PC-9 (cell line): ENCODE measurements around the gene PMM2. TPM values are rescaled to one million over a fixed set of nuclear protein-coding genes. Genes with fewer than 3 reads are reported as not detected.
"Not testable (repeated sequence)": the region's sequence is repeated elsewhere in the genome, so short reads cannot be mapped to it uniquely, and the experiment has no call there.

Experiments used
- BruUV-seq: library from RNA; stranded (reverse); fragments of 400-500 nt; replicated peaks from 2 replicates; lab custom pipeline; 2021; lab: Mats Ljungman, UMichigan
- CTCF ChIA-PET: fragments of 300-600 bp; sonication (Branson Sonifier 250); formaldehyde crosslinking; loops from one replicate; lab custom pipeline; 2022; ENCODE audit warnings: antibody characterized with exemption; lab: Charles Lee
- POLR2A ChIA-PET: fragments of 300-600 bp; sonication (Branson Sonifier 250); formaldehyde crosslinking; loops from one replicate; lab custom pipeline; 2022; ENCODE audit warnings: antibody characterized with exemption; ENCODE audit not compliant: unreplicated experiment; lab: Charles Lee
- DNase-seq, 2 experiments: peaks; one replicate each; pipeline versions ENCODE4 v3.0.0 to v3.0.0-alpha.2; 2015 to 2022; ENCODE audit warnings: mixed read lengths in 1 of 2
- H2AFZ ChIP-seq: fragments of 200-600 bp; sonication (generic); 2 replicates; pipeline ENCODE4 v1.8.1; 2017; ENCODE audit warnings: antibody characterized with exemption
- H3F3A ChIP-seq: fragments of 200-600 bp; sonication (generic); 2 replicates; pipeline ENCODE4 v1.8.1; 2017; ENCODE audit warnings: antibody characterized with exemption, mild to moderate bottlenecking, low read depth; ENCODE audit not compliant: insufficient read depth
- H3K27ac ChIP-seq: fragments of 200-600 bp; sonication (generic); 2 replicates; pipeline ENCODE4 v1.6.1; 2016; ENCODE audit warnings: mixed run types
- H3K27me3 ChIP-seq: fragments of 200-600 bp; sonication (generic); 2 replicates; pipeline ENCODE4 v1.6.1; 2016; ENCODE audit warnings: low read depth, mixed run types; ENCODE audit not compliant: insufficient read depth
- H3K36me3 ChIP-seq: fragments of 200-600 bp; sonication (generic); 2 replicates; pipeline ENCODE4 v1.6.1; 2016; ENCODE audit warnings: low read depth, mixed run types
- H3K4me1 ChIP-seq: fragments of 200-600 bp; sonication (generic); replicated peaks from 2 replicates; pipeline ENCODE4 v1.6.1; 2016; ENCODE audit warnings: mixed run types; ENCODE audit not compliant: insufficient read depth
- H3K4me2 ChIP-seq: fragments of 200-600 bp; sonication (generic); 2 replicates; pipeline ENCODE4 v1.6.1; 2017; ENCODE audit warnings: mixed run types
- H3K4me3 ChIP-seq: fragments of 200-600 bp; sonication (generic); 2 replicates; pipeline ENCODE4 v1.6.1; 2016; ENCODE audit warnings: mixed run types
- H3K79me2 ChIP-seq: fragments of 200-600 bp; sonication (generic); 2 replicates; pipeline ENCODE4 v1.6.1; 2017; ENCODE audit warnings: low read depth, mixed run types
- H3K9me2 ChIP-seq: fragments of 200-600 bp; sonication (generic); 2 replicates; pipeline ENCODE4 v1.8.1; 2017; ENCODE audit warnings: mild to moderate bottlenecking; ENCODE audit not compliant: insufficient read depth
- H3K9me3 ChIP-seq: fragments of 200-600 bp; sonication (generic); 2 replicates; pipeline ENCODE4 v1.8.1; 2016; ENCODE audit warnings: low read depth; ENCODE audit not compliant: insufficient read depth
- H4K20me1 ChIP-seq: fragments of 200-600 bp; sonication (generic); 2 replicates; pipeline ENCODE4 v1.8.1; 2017; ENCODE audit not compliant: insufficient read depth
- CTCF ChIP-seq: fragments of 200-600 bp; sonication (generic); conservative IDR thresholded peaks from 2 replicates; pipeline ENCODE4 v1.6.1; 2017; ENCODE audit warnings: mixed run types, antibody characterized with exemption, mild to moderate bottlenecking, moderate library complexity
- EZH2 ChIP-seq: fragments of 200-600 bp; sonication (generic); IDR thresholded peaks from 2 replicates; pipeline ENCODE4 v1.8.0; 2017; ENCODE audit warnings: antibody characterized with exemption, low read depth
- intact Hi-C: fragments of 100-400 bp; cut with micrococcal nuclease; formaldehyde crosslinking; loops from one replicate; pipeline ENCODE4 v1.10.0; 2022; ENCODE audit not compliant: unreplicated experiment
- total RNA-seq: library from RNA; stranded (reverse); gene quantifications from 2 replicates; pipeline ENCODE4 v1.2.3, GENCODE V29; 2021

PMM2 gene
- total RNA-seq, 1 experiment from 2014 or later: 54.4 TPM

- peaks cover 30% of the 10 kb centered on the region for H3F3A ChIP-seq
- no peaks in the 10 kb centered on the region for H3K27me3 ChIP-seq
- H3K27ac ChIP-seq: peak overlapping the region; percentile 18; the same call in 1 of the 2 replicates
- 0 out of 2 replicates have a peak overlapping the region, but pooled peaks have one; percentile 21 for H2AFZ ChIP-seq
- DNase-seq: no peak
- peak overlapping the region; percentile 49 for H3K4me3 ChIP-seq
- no peaks in the 10 kb centered on the region for H3K36me3 ChIP-seq
- TF ChIP-seq CTCF (no peak), EZH2 (no peak)
- intact Hi-C loops: loop anchor here (2.0 kb wide), 1 partner anchor 73 kb away; the partner anchor contains the start of genes PMM2 and TMEM186
- H3K9me2 ChIP-seq: no peaks in the 10 kb centered on the region
- CTCF ChIA-PET: interaction anchor here (0.6 to 1.0 kb wide), 7 partner anchors 9 to 222 kb away, joined by 3 to 14 read pairs (median 4); partner anchors contain the start of gene HAPSTR1
- H4K20me1 ChIP-seq: peaks cover 20% of the 10 kb centered on the region
- peaks cover 35% of the 10 kb centered on the region for H3K4me1 ChIP-seq
- POLR2A ChIA-PET: interaction anchor here (0.5 to 1.4 kb wide), 11 partner anchors 9 to 1693 kb away, joined by 3 to 45 read pairs (median 4); partner anchors contain the start of genes HAPSTR1, PMM2 and TMEM186
- H3K4me2 ChIP-seq: peak overlapping the region; percentile 74
- no peaks in the 10 kb centered on the region for H3K9me3 ChIP-seq
- H3K79me2 ChIP-seq: peaks cover 38% of the 10 kb centered on the region
- BruUV-seq: TSS peak; percentile 99
These were observed 71.8 kb downstream of the PMM2 start for GRCh38 chr16:8869212-8869987.

DNA sequence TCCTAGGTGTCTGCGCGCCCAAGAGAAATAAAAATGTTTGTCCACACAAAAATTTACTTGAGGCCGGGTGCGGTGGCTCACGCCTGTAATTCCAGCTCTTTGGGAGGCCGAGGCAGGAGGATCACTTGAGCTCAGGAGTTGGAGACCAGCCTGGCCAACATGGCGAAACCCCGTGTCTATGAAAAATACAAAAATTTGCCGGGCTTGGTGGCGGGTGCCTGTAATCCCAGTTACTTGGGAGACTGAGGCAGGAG lies 72.3 kb downstream of the PMM2 start:
- Histone ChIP-seq H3K4me1 (peaks cover 29% of the 10 kb centered on the region), H4K20me1 (peaks cover 17% of the 10 kb centered on the region), H3K79me2 (peaks cover 33% of the 10 kb centered on the region), H3F3A (peaks cover 30% of the 10 kb centered on the region)
- H3K27me3 ChIP-seq, H3K9me3 ChIP-seq, H2AFZ ChIP-seq, DNase-seq, H3K27ac ChIP-seq, H3K4me2 ChIP-seq, H3K9me2 ChIP-seq, H3K4me3 ChIP-seq, BruUV-seq, H3K36me3 ChIP-seq: not testable (repeated sequence)
- intact Hi-C loops: loop anchor here (2.0 to 10.0 kb wide), 2 partner anchors 73 to 225 kb away; partner anchors contain the start of genes HAPSTR1, PMM2 and TMEM186
- ChIA-PET POLR2A (interaction anchor here (0.6 kb wide), 1 partner anchor 110 kb away, joined by 6 read pairs; no protein-coding TSS in a partner anchor), CTCF (interaction anchor here (1.0 kb wide), 1 partner anchor 221 kb away, joined by 4 read pairs; the partner anchor contains the start of gene HAPSTR1)

DNA sequence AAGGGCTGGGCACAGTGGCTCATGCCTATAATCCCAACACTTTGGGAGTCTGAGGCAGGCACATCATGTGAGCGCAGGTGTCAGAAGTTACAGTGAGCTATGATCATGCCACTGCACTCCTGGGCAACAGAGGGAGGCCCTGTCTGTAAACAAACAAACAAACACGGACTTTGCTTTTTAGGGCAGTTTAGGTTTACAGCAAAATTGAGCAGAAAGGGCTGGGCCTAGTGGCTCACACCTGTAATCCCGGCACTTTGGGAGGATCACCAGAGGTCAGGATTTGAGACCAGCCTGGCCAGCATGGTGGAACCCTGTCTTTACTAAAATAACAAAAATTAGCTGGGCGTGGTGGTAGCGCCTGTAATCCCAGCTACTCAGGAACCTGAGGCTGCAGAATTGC lies 74.4 kb downstream of the PMM2 start:
- no peaks in the 10 kb centered on the region for H3K27me3 ChIP-seq
- POLR2A ChIA-PET: interaction anchor here (0.7 kb wide), 1 partner anchor 15 kb away, joined by 15 read pairs; no protein-coding TSS in a partner anchor
- CTCF ChIA-PET: no interaction called here
- intact Hi-C loops: loop anchor here (10.0 kb wide), 1 partner anchor 223 kb away; the partner anchor contains the start of gene HAPSTR1
- H3K9me2 ChIP-seq: no peaks in the 10 kb centered on the region
- peaks cover 30% of the 10 kb centered on the region for H3F3A ChIP-seq
- no peak overlapping the region for H3K4me3 ChIP-seq
- peaks cover 28% of the 10 kb centered on the region for H3K4me1 ChIP-seq
- no peaks in the 10 kb centered on the region for H3K36me3 ChIP-seq
- H3K79me2 ChIP-seq: peaks cover 12% of the 10 kb centered on the region
- no peaks in the 10 kb centered on the region for H3K9me3 ChIP-seq
- H3K27ac ChIP-seq: peak overlapping the region; percentile 80
- H3K4me2 ChIP-seq: peak overlapping the region; percentile 40; the same call in 1 of the 2 replicates
- TF ChIP-seq CTCF (no peak), EZH2 (no peak)
- no peak overlapping the region for H2AFZ ChIP-seq
- no TSS peak for BruUV-seq
- H4K20me1 ChIP-seq: peaks cover 9% of the 10 kb centered on the region; the same call in 1 of the 2 replicates
- DNase-seq: no peak
